ENCODE data around the gene TAS2R4.

GRCh38 chr7:141788296-141788695 is 11.8 kb downstream of the TAS2R4 start:
- TF ChIP-seq RAD21 (IDR thresholded peaks at IDR 0.05; ENCODE audit: low read length) (no peak), SMC3 (IDR thresholded peaks at IDR 0.05; ENCODE audit: low read depth, low read length) (no peak), CTCF (IDR thresholded peaks at IDR 0.05) (no peak), EP300 (IDR thresholded peaks at IDR 0.05; ENCODE audit: borderline replicate concordance in 1 of 2, low read depth in 1 of 2, low read length in 1 of 2) (no peak), FOSL2 (IDR thresholded peaks at IDR 0.05; ENCODE audit: borderline replicate concordance, low read depth) (no peak)
